T-helper 9 cell (primary cell): ENCODE results near the gene PACSIN3.
A peak's percentile ranks its signal among the peaks of the same experiment; 100 is the strongest.

Experiments used
- DNase-seq: peaks from one replicate; pipeline ENCODE4 v3.0.0-alpha.2; 2020

Gene PACSIN3

GRCh38 chr11:47175746-47176327 is 10.4 kb downstream of the PACSIN3 start:
- DNase-seq: no peak

DNA sequence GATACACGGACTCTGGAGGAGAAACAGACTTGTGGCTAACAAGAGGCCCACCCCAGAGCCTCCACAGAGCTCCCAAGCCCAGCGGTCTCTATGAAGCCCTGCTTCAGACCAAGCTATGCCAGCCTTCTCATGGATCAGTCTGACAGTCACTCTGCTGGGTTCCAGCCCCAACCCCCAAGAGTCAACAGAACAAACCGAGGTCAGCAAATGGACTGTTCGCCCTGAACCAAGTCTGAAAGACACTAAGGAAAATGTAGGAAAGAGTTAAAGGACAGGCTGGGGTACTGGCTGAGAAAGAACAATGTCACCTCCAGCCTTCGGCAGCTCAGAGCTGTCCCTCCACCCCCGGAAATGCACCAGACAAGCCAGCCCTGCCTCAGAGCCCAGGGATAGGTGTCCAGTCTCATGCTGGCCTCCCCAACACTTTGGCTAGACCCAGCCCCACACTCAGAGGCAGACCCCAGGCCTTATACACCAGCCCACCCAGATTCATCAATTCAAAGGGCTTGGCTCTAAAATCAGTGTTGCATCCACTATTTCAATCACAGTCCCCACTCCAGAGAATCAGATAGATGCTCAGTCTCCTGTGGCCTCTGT is 13.4 kb downstream of the PACSIN3 start:
- no peak for DNase-seq

- DNase-seq: no peak
These were observed 14.4 kb downstream of the PACSIN3 start for GRCh38 chr11:47171856-47172255.

DNA sequence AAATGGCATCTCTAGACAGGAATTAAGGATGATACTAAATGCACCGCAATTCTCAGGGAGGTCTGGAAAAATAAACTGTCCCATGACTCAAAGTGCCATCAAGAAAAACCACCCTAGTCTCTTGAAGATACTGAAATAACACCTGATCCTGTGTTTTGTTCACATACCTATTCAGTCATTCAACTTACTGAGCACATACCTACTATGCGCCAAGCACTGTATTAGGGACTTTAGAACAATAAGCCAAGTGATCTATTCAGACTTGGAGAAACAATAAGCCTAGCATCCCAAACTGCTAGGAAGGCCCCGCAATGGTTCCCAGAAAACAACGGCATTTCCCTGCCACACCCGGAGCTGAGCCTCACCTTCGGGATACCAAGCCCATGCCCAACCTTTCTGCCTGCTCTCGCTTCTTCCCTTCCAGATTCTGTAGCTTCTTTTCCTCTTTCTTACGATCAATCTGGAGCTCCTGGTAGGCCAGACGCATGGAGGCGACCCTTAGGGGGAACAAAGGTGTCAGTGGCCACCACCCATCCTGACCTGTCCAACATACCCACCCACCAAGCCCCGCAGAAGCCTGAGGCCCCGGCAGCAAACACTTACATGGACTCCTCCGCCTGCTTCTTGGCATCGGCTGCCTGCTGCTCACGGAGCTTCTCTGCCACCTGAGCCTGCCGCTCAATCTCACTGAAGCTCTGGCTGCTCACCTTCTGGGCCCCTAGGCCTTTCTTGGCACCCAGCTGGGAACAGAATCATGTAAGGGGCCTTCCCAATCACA is 15.0 kb downstream of the PACSIN3 start:
- DNase-seq: no peak

DNA sequence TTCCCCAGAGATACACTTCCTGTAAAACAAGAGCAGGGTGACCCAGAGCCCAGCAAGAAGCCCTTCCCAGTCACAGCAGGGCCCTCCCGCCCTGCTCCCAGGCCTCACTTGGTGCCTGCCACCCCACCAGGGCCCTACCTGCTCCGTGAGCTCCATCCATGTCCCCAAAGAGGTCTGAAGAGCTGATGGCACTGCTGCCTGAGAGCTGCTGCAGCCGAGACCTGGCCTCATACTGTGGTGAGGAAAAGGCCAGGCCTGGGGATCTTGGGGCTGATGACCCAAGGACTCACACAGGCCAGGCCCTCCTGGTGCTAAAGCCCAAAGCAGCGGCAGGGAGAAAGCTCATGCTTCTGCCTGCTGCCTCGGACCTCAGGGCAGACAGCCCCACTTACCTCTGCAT is 19.9 kb downstream of the PACSIN3 start:
- DNase-seq: no peak

GRCh38 chr11:47165253-47165840 is 20.9 kb downstream of the PACSIN3 start:
- no peak for DNase-seq

GRCh38 chr11:47164321-47164720 is 21.9 kb downstream of the PACSIN3 start:
- DNase-seq: no peak

- DNase-seq: no peak
These were observed 22.3 kb downstream of the PACSIN3 start for GRCh38 chr11:47163898-47164297.

DNA sequence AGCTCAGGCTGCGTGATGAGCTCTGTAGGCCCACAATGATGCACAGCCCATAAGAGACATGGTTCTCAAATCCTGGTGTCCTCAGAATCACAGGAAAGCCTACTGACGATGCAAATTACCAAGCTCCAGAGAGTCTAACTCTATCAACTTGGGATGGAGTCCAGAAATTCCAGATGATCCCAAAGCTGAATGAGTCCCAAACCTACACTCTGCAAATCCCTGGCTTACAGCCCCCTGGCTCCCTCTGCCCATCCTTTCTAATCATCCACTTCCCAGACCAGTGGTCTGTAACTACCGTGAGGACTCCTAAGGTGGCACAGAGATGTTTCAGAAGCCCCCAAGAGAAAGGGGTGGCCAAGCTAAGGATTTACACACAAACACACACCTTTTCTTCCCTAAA is 23.0 kb downstream of the PACSIN3 start:
- no peak for DNase-seq

GRCh38 chr11:47162426-47162825 is 23.8 kb downstream of the PACSIN3 start:
- no peak for DNase-seq

DNA sequence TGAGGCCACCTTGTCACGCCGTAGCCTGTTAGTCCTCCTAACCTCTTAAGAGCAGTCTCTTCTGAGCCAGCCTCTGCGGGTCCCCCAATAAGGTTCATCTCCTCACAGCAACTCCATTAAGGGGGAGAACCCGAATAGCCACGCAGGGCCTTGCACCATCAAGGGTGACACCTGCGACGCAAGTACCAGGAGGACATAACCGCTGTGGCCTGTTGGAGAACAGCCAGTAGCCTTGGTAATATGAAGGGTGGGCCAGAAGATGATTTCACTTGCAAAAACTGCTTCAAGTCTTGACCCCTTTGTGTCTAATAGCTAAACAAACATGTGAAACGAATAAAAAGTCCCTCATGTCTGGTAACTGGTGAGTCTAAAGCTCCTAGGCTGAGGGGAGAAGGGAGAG is 24.3 kb downstream of the PACSIN3 start:
- no peak for DNase-seq

GRCh38 chr11:47161134-47161854 is 24.9 kb downstream of the PACSIN3 start:
- DNase-seq: peak; percentile 37

DNA sequence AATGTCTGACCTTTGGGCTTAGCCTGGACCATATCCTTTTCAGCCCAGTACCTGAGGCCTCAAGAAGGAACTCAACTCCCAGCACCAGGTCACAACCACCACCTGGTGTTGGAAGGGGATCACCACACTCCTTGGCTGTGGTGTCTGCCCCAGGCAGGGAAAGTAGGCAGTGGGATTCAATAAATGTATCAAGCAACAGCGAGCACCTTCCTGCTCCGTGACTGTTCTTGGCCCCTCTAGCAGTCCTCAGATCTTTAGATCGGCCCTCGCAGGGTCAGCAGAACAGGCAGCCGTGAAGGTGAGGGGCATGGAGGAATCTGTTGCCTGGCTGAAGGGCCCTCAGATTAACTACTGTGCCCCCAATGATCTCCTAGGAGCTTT is 25.5 kb downstream of the PACSIN3 start:
- no peak for DNase-seq

DNA sequence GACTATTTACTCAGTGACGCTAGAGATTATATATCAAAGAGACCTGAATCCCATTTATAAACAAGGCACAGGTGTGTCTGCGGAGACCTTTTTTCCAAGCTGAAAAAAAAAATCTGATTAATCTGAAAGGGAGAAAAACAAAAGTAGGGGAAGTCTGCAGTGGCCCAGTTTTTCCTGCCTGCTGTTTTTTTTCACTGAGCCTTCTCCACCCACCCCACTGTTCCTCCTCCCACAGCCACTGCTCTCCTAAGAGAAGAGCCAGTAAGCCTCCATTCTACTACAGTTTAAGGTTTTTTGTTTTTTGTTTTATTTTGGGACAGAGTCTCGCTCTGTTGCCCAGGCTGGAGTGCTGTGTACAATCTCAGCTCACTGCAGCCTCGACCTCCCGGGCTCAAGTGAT is 28.0 kb downstream of the PACSIN3 start:
- DNase-seq: no peak

DNA sequence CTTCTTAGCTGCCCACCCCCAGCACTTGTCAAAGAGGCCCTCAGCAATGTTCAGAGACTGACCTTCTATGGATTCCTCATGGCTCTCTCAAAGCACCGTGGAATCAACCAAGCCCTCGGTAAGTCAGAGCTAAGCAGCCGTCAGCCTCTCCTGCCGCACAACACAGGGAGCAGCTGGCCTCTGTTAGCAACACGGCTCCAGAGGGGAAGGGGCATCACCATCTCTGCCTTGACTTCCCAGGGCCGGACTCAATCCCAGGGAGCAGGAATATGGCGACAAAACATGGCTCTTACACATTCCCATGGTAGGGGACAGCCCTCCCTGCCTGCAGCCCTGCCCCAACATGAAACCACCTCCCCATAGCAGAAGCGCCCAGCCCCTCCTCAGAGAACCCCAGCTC is 28.4 kb downstream of the PACSIN3 start:
- no peak for DNase-seq

DNA sequence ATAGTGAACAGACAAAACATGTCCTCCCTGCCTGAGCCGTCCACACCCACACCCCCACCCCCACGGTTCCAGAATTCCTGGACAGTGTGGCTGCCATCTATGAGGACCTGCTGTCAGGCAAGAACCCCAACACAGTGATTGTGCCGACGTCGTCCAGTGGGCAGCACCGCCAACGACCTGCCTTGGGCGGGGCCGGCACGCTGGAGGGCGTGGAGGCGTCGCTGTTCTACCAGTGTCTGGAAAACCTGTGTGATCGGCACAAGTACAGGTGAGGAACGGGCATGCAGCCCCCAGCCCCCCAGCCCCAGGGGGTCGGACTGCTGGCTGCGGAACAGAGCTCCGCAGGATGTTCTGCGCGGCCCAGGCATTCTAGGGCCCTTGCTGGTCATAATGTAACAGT is 29.3 kb downstream of the PACSIN3 start:
- DNase-seq: no peak

DNA sequence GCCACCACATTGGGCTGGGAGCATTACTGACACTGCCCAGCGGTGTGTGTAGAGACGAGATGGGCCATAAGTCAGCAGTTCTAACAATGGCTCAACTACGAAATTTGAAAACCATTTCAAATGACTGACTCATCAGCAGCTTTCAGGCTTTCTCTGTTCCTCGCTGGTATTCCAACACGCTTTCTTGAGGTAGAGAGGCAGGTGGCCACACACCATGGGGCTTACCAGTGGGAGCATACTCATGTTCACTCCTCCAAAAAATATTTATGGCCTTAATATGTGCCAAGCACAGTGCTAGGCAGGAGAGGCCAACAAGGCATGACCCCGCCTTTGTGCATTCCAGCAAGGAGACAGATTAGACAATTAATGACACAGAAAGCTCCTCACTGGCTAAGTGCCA is 29.9 kb downstream of the PACSIN3 start:
- DNase-seq: no peak

GRCh38 chr11:47155879-47156278 is 30.4 kb downstream of the PACSIN3 start:
- DNase-seq: no peak

- DNase-seq: no peak
These were observed 31.3 kb downstream of the PACSIN3 start for GRCh38 chr11:47154616-47155570.

DNA sequence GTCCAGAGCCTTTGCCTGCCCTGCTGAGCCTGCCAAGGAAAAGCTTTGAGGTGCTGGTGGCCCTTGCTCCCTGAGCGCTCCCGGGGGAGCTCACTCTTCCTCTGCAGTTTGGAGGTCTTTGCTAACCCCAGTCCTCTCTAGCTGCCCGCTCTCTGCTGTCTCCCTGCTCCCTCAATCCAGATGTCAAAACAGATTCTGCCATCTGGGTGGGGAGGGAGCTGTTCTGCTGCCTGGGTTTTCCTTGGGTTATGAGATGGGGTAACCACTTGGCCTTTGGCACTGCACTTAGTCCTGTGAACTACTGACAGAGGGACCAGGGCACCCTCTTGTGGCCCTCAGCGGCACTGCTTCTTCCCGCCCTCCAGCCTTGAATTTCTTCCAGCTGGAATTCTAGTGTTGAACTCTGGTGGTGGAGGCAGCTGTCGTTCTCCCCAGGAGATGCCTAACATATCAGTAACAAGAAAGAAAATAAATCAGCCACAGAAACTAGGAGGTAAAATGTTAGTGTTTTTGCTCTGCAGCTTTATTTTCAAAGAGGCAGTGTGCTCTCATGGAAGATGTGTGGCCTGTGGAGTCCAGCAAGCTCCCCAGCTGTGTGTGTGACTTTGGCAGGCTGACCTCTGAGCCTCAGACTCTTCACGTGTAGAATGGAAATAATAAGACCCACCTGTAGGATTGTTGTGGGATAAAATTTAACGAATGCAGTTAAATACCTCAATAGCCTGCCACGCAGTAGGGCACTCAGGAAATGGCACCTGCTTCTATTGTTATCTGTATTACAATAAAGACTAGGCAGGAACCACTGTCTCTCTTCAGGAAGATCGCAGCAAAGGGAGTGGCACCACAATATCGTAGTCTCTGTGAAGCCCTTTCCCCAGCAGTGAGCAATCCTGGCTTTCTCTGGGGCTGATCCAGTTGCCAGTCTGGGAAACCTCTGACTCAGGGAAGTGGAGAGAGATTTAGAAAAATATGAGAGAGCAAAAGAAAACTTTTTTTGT is 33.0 kb downstream of the PACSIN3 start:
- DNase-seq: peak; percentile 25
